ENCODE results near the gene IL1R2. TPM values are rescaled to one million over a fixed set of nuclear protein-coding genes. Genes with fewer than 3 reads are reported as not detected.

The IL1R2 gene
- total RNA-seq, 1 experiment from 2014 or later = 0.22 TPM

DNA sequence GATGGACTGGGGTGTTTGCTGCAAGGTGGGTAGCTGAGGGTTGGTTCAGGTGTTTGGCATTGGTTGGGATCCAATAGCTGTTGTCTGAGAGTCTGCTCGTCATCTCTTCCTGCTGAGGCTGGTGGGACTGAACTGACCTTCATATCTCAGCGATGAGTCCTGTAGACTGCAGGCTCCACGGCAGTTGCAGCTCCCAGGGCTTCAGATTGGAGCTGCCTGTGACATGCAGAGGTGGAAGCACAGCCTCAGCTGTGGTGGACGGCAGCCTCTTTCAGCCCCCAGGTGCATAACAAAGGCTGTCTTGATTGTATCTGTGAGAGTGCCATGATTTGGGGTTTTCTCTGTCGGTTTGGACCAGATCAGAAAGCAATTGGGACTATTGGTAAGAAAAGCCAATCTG lies 3.9 kb upstream of the IL1R2 start:
- DNase-seq (ENCODE audit: low spot score) (no peak), ATAC-seq (no peak; the same call in 1 of the 2 replicates)
- Mint-ChIP-seq H3K36me3 (no peaks in the 10 kb centered on the region), H3K27me3 (ENCODE audit: low read depth) (no peaks in the 10 kb centered on the region; the same call in 1 of the 2 replicates), H3K27ac (no peak overlapping the region), H3K4me3 (no peak overlapping the region), H3K4me1 (peaks cover 25% of the 10 kb centered on the region), H3K9me3 (no peaks in the 10 kb centered on the region)
- TF ChIP-seq ZNF671 (CRISPR knock-in tag; IDR thresholded peaks at IDR 0.05) = no peak
- TF ChIP-seq CREB1 (CRISPR knock-in tag; IDR thresholded peaks at IDR 0.05) = no peak
- ChIA-PET CTCF (interaction anchor here (1.5 to 2.1 kb wide), 3 partner anchors 18 to 104 kb away, joined by 5 to 13 read pairs (median 10); no protein-coding TSS in a partner anchor), POLR2A (no interaction called here)

GRCh38 chr2:101988541-101988940 lies 3.2 kb upstream of the IL1R2 start:
- Mint-ChIP-seq H3K27me3 (ENCODE audit: low read depth) (no peaks in the 10 kb centered on the region; the same call in 1 of the 2 replicates), H3K9me3 (no peaks in the 10 kb centered on the region), H3K36me3 (no peaks in the 10 kb centered on the region), H3K4me1 (peaks cover 18% of the 10 kb centered on the region), H3K4me3 (no peak overlapping the region), H3K27ac (no peak overlapping the region)
- ChIA-PET CTCF (interaction anchor here (1.5 to 2.1 kb wide), 3 partner anchors 18 to 105 kb away, joined by 5 to 13 read pairs (median 10); no protein-coding TSS in a partner anchor), POLR2A (no interaction called here)
- TF ChIP-seq FOXJ3 (CRISPR knock-in tag; IDR thresholded peaks at IDR 0.05; ENCODE audit: borderline replicate concordance) = no peak
- DNase-seq (ENCODE audit: low spot score) (no peak), ATAC-seq (no peak)

GRCh38 chr2:101989740-101990460 lies 1.9 kb upstream of the IL1R2 start:
- POLR2A ChIA-PET = no interaction called here
- H3K27ac Mint-ChIP-seq = no peak overlapping the region

More at GRCh38 chr2:101989740-101990460, 1.9 kb upstream of the IL1R2 start:
- Mint-ChIP-seq H3K27me3 (ENCODE audit: low read depth) (no peaks in the 10 kb centered on the region; the same call in 1 of the 2 replicates), H3K4me1 (peaks cover 15% of the 10 kb centered on the region), H3K4me3 (no peak overlapping the region), H3K36me3 (no peaks in the 10 kb centered on the region), H3K9me3 (peaks cover 5% of the 10 kb centered on the region)
- TF ChIP-seq PRRX2 (CRISPR knock-in tag; IDR thresholded peaks at IDR 0.05) (no peak), ZMAT4 (CRISPR knock-in tag; IDR thresholded peaks at IDR 0.05) (no peak), ATF1 (CRISPR knock-in tag; IDR thresholded peaks at IDR 0.05) (no peak), TCF7 (CRISPR knock-in tag; IDR thresholded peaks at IDR 0.05; ENCODE audit: low read depth) (no peak), OVOL2 (CRISPR knock-in tag; IDR thresholded peaks at IDR 0.05; ENCODE audit: borderline replicate concordance) (no peak), HMGA2 (CRISPR knock-in tag; IDR thresholded peaks at IDR 0.05) (no peak), MYBL2 (CRISPR knock-in tag; IDR thresholded peaks at IDR 0.05) (no peak), IRF1 (CRISPR knock-in tag; IDR thresholded peaks at IDR 0.05) (no peak), ATF6 (CRISPR knock-in tag; IDR thresholded peaks at IDR 0.05) (no peak), ETV6 (CRISPR knock-in tag; IDR thresholded peaks at IDR 0.05) (no peak), IRF2 (CRISPR knock-in tag; IDR thresholded peaks at IDR 0.05; ENCODE audit: borderline replicate concordance, low read depth) (no peak), EMX1 (CRISPR knock-in tag; IDR thresholded peaks at IDR 0.05) (no peak), ELF4 (CRISPR knock-in tag; IDR thresholded peaks at IDR 0.05; ENCODE audit: low read depth) (no peak), TP53 (CRISPR knock-in tag; IDR thresholded peaks at IDR 0.05) (no peak), SMAD3 (CRISPR knock-in tag; IDR thresholded peaks at IDR 0.05; ENCODE audit: borderline replicate concordance) (no peak), GRHL2 (CRISPR knock-in tag; IDR thresholded peaks at IDR 0.05; ENCODE audit: insufficient replicate concordance, severe bottlenecking) (no peak), MLX (CRISPR knock-in tag; IDR thresholded peaks at IDR 0.05) (no peak), NR3C1 (CRISPR knock-in tag; conservative IDR thresholded peaks at IDR 0.05; ENCODE audit: low read depth) (no peak)
- ATAC-seq (no peak), DNase-seq (ENCODE audit: low spot score) (no peak)
- CTCF ChIA-PET = no interaction called here
